Heart right ventricle (tissue), 16 donors: ENCODE measurements around the gene PADI2. TPM values are rescaled to one million over a fixed set of nuclear protein-coding genes. Genes with fewer than 3 reads are reported as not detected.
A peak's percentile ranks its signal among the peaks of the same experiment; 100 is the strongest.

Source experiments
- ATAC-seq, 8 donors: fragments of 200-7000 bp; cut with Tn5 transposase; one replicate each; pipeline ENCODE4 v1.9.1; 2020; ENCODE audit warnings: mild to moderate bottlenecking in 8 of 8, moderate library complexity in 8 of 8, moderate number of reproducible peaks in 1 of 8
- DNase-seq, 2 donors: peaks; one replicate each; pipeline ENCODE4 v3.0.0-alpha.2; 2020
- H3K27ac ChIP-seq, 10 donors: fragments of 200-600 bp; sonication (generic) in 2 of 10; one replicate each; pipeline versions ENCODE4 v1.5.0 to v1.8.0; 2020 to 2022; ENCODE audit warnings: mild to moderate bottlenecking in 3 of 10
- H3K27me3 ChIP-seq, 7 donors: fragments of 200-600 bp; one replicate each; pipeline ENCODE4 v1.8.0; 2021 to 2022; ENCODE audit warnings: mild to moderate bottlenecking in 2 of 7
- H3K36me3 ChIP-seq, 9 donors: fragments of 200-600 bp; sonication (generic) in 1 of 9; one replicate each; pipeline versions ENCODE4 v1.5.0 to v1.8.0; 2020 to 2022; ENCODE audit warnings: mild to moderate bottlenecking in 2 of 9
- H3K4me1 ChIP-seq, 9 donors: fragments of 200-600 bp; sonication (generic) in 1 of 9; one replicate each; pipeline versions ENCODE4 v1.5.0 to v1.8.0; 2020 to 2022; ENCODE audit warnings: mild to moderate bottlenecking in 4 of 9
- H3K4me3 ChIP-seq, 10 donors: fragments of 200-600 bp; sonication (generic) in 2 of 10; one replicate each; pipeline versions ENCODE4 v1.5.0 to v1.8.0; 2020 to 2022; ENCODE audit warnings: mild to moderate bottlenecking in 7 of 10, moderate library complexity in 2 of 10
- H3K9me3 ChIP-seq, 11 donors: fragments of 200-600 bp in 10 of 11; sonication (generic) in 2 of 11; one replicate each; pipeline versions ENCODE4 v1.5.0 to v1.8.0; 2013 to 2022; ENCODE audit warnings: mild to moderate bottlenecking in 2 of 11, control low read depth in 1 of 11, moderate library complexity in 1 of 11
- WGBS, 2 donors: extraction: QIAGEN DNeasy Blood & Tissue Kit; methylation state at CpG; one replicate each; pipeline ENCODE4 v1.1.7; 2013; ENCODE audit warnings: inconsistent platforms in 1 of 2; 5-methylcytosine and 5-hydroxymethylcytosine counted together
- intact Hi-C, 10 donors: fragments of 100-400 bp; cut with DNase I; formaldehyde crosslinking; loops; one replicate each; pipeline versions ENCODE4 v1.11.1 to v1.14.2; 2022
- polyA plus RNA-seq, 2 donors: library from polyadenylated mRNA; stranded (reverse); fragments of 200-250 nt; gene quantifications; one replicate each; pipeline ENCODE4 v1.2.3, GENCODE V29; 2013
- total RNA-seq, 10 donors: library from RNA; stranded (reverse); fragmentation: NEBNext Ultra II Directional in 3 of 10; extraction: Animal tissue kit (Norgen Biotek cat#: 25700) in 3 of 10; gene quantifications; one replicate each; pipeline versions ENCODE4 v1.2.1 to v1.2.4, GENCODE V29; 2021 to 2023
- TF ChIP-seq, protein P1 (sequence below), 9 donors: fragments of 200-600 bp; sonication (generic) in 2 of 9; IDR thresholded peaks; one replicate each; pipeline versions ENCODE4 v1.5.0 to v1.8.0; 2021 to 2022; ENCODE audit warnings: antibody characterized with exemption in 9 of 9, mild to moderate bottlenecking in 5 of 9, moderate library complexity in 1 of 9
- donor health status: Arrhythmogenic right ventricular cardiomyopathy.
- donor health status: ischemic (EF 13 %, LVEDD 7.1; RV severe dilation, severe dysfunction).
- donor health status: healthy with polysubstance abuse.
- donor health status: DM: no; HTN: yes; CAD: no.
- donor health status: DM: no; HTN: no; CAD: no.
- donor health status: ischemic (EF 25% LVEDD 6.9; RV normal size, moderate dysfunction).
- donor health status: ischemic (EF 25% LVEDD 5.7; RV mildly dilated, moderate dysfunction).
- donor health status: healthy.
- donor health status: DM: yes; HTN: yes; CAD: no.
- donor health status: Ischemic cardiomyopathy.
- donor health status: ischemic (EF 35%, LVEDD 5.7; RV mildly dilated, moderate dysfunction).
- donor health status: nonischemic (EF 11% LVEDD 7.7; RV severe dilation, severe dysfunction).
- donor health status: DM: yes; HTN: yes; CAD: no.
- donor health status: PGD.
- donor health status: ischemic (EF 29% LVEDD 5.4; RV normal size, mild dysfunction).
- donor health status: nonischemic (EF 23%, LVEDD 6.1; RV moderate dilation, normal function).

Gene PADI2
- total and polyA plus RNA-seq, 12 donors = 0.07 to 1.1 (median 0.47) TPM

DNA sequence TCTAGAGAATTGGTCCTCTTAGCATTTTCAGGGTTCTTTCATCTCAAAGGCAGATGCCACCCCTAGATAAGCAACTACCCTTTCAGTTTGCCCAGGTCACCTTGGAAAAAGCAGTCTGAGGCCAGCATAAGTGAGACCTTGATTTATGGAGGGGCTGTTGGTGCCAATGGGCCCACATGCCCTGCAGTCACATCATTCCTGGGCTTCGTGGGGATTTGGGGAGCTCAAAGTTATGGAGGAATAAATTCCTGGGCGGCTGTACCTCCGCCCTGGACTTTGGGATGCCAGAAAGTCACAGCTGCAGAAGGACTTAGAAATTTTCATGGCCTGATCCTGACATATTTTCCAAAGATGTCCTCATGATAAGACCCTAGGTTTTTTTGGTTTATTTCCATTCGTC is 62.7 kb downstream of the PADI2 start:
- ATAC-seq = no peak
- WGBS, 2 donors = 81 to 86% methylated on average over 4 of the region's 4 CpGs
- intact Hi-C loops = loop anchor here in 1 of 10 donors (5.0 kb wide), 1 partner anchor 181 kb away; no protein-coding TSS in a partner anchor

DNA sequence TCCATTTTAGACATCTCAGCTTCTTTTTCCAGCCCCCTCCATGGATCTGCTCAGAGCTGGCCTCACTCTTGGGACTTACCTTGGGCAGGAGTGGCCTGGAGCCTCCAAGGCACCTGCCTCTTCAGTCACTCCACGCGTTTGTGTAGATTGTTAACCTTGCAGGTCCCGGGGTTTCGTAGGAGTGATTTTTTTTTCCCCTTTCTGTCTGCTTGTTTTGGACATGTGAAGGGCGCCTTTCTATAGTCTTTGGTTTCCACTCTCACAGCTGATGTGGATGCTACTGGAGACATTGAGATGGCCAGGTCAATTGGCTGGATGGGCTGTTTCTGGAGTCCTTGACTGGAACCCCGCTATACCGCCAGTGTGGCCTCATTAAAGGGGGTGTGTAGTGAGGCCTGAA is 63.5 kb downstream of the PADI2 start:
- H3K4me3 ChIP-seq = no peak overlapping the region
- DNase-seq (no peak), ATAC-seq (no peak)
- intact Hi-C loops = loop anchor here in 1 of 10 donors (5.0 kb wide), 1 partner anchor 182 kb away; no protein-coding TSS in a partner anchor
- peaks cover 5 to 40% (median 25%) of the 10 kb centered on the region in 9 donors for H3K4me1 ChIP-seq
- H3K27me3 ChIP-seq = peaks cover 0 to 5% (median 0%) of the 10 kb centered on the region in 7 donors
- H3K36me3 ChIP-seq = peaks cover 0 to 16% (median 5%) of the 10 kb centered on the region in 9 donors
- TF ChIP-seq, protein P1, sequence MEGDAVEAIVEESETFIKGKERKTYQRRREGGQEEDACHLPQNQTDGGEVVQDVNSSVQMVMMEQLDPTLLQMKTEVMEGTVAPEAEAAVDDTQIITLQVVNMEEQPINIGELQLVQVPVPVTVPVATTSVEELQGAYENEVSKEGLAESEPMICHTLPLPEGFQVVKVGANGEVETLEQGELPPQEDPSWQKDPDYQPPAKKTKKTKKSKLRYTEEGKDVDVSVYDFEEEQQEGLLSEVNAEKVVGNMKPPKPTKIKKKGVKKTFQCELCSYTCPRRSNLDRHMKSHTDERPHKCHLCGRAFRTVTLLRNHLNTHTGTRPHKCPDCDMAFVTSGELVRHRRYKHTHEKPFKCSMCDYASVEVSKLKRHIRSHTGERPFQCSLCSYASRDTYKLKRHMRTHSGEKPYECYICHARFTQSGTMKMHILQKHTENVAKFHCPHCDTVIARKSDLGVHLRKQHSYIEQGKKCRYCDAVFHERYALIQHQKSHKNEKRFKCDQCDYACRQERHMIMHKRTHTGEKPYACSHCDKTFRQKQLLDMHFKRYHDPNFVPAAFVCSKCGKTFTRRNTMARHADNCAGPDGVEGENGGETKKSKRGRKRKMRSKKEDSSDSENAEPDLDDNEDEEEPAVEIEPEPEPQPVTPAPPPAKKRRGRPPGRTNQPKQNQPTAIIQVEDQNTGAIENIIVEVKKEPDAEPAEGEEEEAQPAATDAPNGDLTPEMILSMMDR (IDR thresholded peaks at IDR 0.05) = no peak
- no peaks in the 10 kb centered on the region for H3K9me3 ChIP-seq
- H3K27ac ChIP-seq = no peak overlapping the region
- WGBS, 2 donors = 93 to 96% methylated on average over 7 of the region's 7 CpGs

More for the DNA sequence above, 62.7 kb downstream of the PADI2 start:
- DNase-seq = no peak
- Histone ChIP-seq H3K4me1 (peaks cover 5 to 43% (median 19%) of the 10 kb centered on the region in 9 donors), H3K9me3 (no peaks in the 10 kb centered on the region), H3K27ac (no peak overlapping the region), H3K4me3 (no peak overlapping the region), H3K27me3 (peaks cover 0 to 5% (median 0%) of the 10 kb centered on the region in 7 donors), H3K36me3 (peaks cover 0 to 9% (median 0%) of the 10 kb centered on the region in 9 donors)
- TF ChIP-seq, protein P1 (IDR thresholded peaks at IDR 0.05) = no peak

DNA sequence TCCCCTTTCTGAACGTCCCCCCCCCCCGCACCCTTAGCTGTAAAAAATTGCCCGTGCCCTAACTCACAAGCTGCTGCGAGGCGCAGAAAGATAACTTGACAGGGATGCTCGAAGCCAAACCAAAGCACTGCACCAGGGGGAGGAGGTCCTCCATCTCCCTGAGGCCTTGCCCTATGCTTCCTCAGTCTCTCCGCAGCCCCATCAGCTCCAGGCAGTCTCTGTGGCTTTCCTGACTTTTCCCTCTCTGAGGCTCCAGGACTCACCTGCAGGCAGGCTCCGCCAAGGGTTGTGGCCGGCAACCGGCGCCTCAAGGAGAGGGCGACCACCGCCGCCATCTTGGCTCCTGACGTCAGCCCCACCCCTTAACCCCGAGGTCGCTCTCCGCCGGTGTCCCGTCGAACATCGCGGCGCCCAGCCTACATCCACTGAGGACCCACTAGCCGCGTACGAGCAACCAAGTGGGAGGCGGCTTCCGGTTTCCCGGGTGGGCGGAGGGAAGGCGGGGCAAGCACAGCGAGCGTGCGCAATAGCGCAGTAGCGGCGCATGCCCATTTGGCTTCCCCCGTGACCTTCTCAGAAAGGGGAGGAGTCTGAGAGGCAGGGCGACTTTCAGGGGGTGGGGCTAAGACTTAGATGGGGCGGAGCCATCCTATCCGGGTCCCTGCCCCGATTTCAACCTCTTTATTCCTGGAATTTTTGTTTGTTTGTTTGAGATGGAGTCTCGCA is 65.4 kb downstream of the PADI2 start, which contains the start of gene SDHB:
Gene SDHB, minus strand, starts transcription at position 348 of the 726 bp plus-strand sequence. Its CDS starts 13 bp downstream, at position 335.
- H3K4me1 ChIP-seq = peaks cover 5 to 34% (median 26%) of the 10 kb centered on the region in 9 donors
- DNase-seq (peak; percentile 99), ATAC-seq (peak; percentile 98 to 99 (median 99))
- H3K36me3 ChIP-seq = peaks cover 0 to 35% (median 13%) of the 10 kb centered on the region in 9 donors
- intact Hi-C loops = loop anchor here in 1 of 10 donors (5.0 kb wide), 1 partner anchor 42 kb away; the partner anchor contains the start of gene ATP13A2
- H3K27me3 ChIP-seq = no peaks in the 10 kb centered on the region
- WGBS, 2 donors = 0 to 1% methylated on average over 44 of the region's 44 CpGs
- H3K4me3 ChIP-seq = peak within 1 kb of the TSS; percentile 66 to 86 (median 74)
- H3K9me3 ChIP-seq = no peaks in the 10 kb centered on the region
- peak within 1 kb of the TSS; percentile 41 to 92 (median 87) for H3K27ac ChIP-seq
- TF ChIP-seq, protein P1 (IDR thresholded peaks at IDR 0.05) = no peak

DNA sequence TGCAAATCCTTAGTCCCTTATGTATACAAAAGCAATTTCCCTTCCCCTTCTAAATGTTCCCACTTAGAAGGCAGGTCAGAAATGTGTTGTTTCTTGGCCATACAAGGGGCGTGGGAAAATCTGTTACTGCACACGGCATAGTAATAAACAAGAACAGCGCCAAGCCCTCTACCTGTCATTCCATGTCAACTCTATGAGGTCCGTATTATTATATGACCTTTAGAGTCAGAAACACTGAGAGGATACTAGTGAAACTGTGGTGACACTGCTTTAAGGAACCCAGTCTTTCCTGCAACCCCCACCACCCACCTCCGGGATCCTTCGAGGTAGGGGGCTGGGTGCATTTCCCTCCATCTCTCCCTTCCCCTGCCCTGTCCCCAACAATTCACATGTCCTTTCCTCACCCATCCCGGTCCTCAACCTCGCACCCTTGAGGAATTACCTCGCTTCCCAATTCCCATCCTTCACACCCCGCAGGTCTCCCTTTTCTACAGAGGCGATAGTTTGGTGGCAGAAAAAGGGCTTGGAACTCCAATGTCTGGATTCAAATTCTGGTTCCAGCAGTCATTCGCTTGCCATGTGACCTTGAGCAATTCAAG is 66.1 kb downstream of the PADI2 start:
- H3K4me1 ChIP-seq = peaks cover 5 to 40% (median 26%) of the 10 kb centered on the region in 9 donors
- peak overlapping the region; percentile 41 to 92 (median 87) for H3K27ac ChIP-seq
- H3K9me3 ChIP-seq = no peaks in the 10 kb centered on the region
- peak in 2 of 8 donors; percentile 0 to 5 for ATAC-seq
- 3 to 6% methylated on average over 12 of the region's 12 CpGs for WGBS, 2 donors
- H3K27me3 ChIP-seq = no peaks in the 10 kb centered on the region
- intact Hi-C loops = loop anchor here in 1 of 10 donors (5.0 kb wide), 1 partner anchor 41 kb away; the partner anchor contains the start of gene ATP13A2
- no peak for DNase-seq
- peaks cover 0 to 38% (median 16%) of the 10 kb centered on the region in 9 donors for H3K36me3 ChIP-seq
- TF ChIP-seq, protein P1 (IDR thresholded peaks at IDR 0.05) = no peak
- H3K4me3 ChIP-seq = peak overlapping the region; percentile 66 to 86 (median 74)
